HG02798 (cell line): Measurements from ENCODE around the gene UBA6.
"Not testable (repeated sequence)": the region's sequence is repeated elsewhere in the genome, so short reads cannot be mapped to it uniquely, and the experiment has no call there.

Experiments used
- ATAC-seq: cut with Tn5 transposase; IDR thresholded peaks from one replicate; pipeline ENCODE4 v1.9.1; 2021; ENCODE audit warnings: mild to moderate bottlenecking; ENCODE audit not compliant: unreplicated experiment, poor library complexity

The UBA6 gene

GRCh38 chr4:67680581-67681222 is 20.3 kb downstream of the UBA6 start:
- no peak for ATAC-seq

- ATAC-seq = no peak
Measured at GRCh38 chr4:67678612-67679011, 22.3 kb downstream of the UBA6 start.

DNA sequence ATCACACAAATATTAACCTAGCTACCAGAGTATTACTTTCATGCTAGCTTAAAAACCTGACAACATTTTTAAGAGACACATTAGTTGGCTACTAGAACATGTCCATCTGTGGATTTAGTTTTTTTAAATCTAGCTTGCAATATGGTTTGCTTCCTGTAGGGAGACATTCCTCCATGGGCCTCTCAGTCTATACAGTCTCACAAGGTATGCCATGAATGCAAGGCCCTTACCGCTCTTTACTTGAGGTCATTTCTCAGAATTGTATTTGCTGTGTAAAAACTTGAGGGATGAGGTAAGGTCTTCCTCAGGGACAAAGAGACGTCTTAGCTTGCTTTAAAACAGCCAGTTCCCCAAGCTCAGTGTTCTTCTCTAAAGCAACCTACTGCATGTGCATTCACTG is 26.9 kb downstream of the UBA6 start:
- no peak for ATAC-seq

DNA sequence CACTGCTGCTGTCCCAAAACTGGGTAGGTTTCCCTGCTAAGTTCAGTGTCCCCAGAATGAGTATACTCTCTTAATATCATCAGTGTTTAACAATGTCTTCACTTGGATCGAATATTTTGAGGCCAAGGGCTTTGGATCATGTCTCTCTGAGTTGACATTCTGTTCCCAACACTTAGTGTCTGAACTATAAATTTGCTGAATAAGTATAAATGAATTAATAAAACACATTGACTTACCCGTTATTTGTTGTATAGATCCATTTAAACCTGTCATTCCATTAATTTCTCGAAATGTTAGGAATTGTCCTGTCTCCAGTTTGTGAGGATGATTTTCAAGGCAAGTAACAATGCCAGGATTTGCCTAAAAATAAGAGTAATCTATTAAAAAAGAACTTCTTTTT is 32.6 kb downstream of the UBA6 start:
- no peak for ATAC-seq

DNA sequence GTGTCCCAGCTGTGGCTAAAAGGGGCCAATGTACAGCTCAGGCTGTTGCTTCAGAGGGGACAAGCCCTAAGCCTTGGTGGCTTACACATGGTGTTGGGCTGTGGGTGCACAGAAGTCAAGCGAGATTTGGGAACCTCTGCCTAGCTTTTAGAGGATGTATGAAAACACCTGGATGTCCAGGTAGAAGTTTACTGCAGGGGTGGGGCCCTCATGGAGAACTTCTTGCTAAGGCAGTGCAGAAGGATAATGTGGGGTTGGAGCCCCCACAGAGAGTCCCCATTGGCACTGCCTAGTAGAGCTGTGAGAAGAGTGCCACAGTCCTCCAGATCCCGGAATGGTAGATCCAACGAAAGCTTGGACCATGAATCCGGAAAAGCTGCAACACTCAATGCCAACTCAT is 40.5 kb downstream of the UBA6 start:
- no peak for ATAC-seq

DNA sequence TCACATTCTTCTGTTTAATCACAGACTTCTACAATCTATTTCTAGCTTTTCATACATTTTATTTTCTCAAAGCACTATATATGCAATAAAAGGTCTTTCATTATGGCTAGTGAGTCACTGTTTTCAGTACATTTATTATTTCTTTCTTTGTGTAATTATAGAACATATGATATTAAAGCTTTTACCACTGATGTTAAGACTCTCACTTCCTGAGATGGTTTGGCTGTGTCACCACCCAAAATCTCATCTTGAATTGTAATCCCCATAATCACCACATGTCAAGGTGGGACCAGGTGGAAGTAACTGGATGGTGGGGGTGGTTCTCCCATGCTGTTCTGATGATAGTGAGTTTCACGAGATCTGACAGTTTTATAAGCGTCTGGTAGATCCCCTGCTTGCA is 41.9 kb downstream of the UBA6 start:
- no peak for ATAC-seq

- ATAC-seq = no peak
Measured at GRCh38 chr4:67658302-67658701, 42.7 kb downstream of the UBA6 start.

- ATAC-seq = no peak
Measured at GRCh38 chr4:67651536-67651935, 49.4 kb downstream of the UBA6 start.

DNA sequence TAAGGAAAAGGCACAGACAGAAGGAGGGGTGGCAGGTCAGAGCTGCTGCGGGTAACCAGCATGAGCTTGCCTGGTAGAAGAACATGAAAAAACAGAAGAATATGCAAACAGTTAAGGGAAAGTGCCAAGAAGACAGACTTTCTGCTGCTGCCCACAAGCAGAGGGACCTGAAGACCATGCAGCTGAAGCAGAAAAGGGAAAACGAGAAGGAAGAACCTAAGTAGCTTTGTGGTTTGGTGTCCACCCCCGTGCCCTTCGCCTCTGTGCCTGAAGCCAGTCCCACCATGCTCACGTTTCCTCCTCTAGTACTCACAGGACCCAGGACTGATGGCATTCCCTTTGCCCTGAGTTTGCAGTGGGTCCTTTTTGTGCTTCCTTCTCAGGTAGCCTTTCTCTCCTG is 62.8 kb downstream of the UBA6 start:
- no peak for ATAC-seq

- ATAC-seq = not testable (repeated sequence)
Measured at GRCh38 chr4:67636978-67637377, 64.0 kb downstream of the UBA6 start.

- ATAC-seq = no peak
Measured at GRCh38 chr4:67635331-67635730, 65.6 kb downstream of the UBA6 start.

GRCh38 chr4:67634741-67635140 is 66.2 kb downstream of the UBA6 start:
- no peak for ATAC-seq

- ATAC-seq = no peak
Measured at GRCh38 chr4:67632492-67632891, 68.5 kb downstream of the UBA6 start.

- ATAC-seq = no peak
Measured at GRCh38 chr4:67624939-67625338, 76.0 kb downstream of the UBA6 start.

GRCh38 chr4:67616478-67616877 is 84.5 kb downstream of the UBA6 start:
- ATAC-seq = no peak

DNA sequence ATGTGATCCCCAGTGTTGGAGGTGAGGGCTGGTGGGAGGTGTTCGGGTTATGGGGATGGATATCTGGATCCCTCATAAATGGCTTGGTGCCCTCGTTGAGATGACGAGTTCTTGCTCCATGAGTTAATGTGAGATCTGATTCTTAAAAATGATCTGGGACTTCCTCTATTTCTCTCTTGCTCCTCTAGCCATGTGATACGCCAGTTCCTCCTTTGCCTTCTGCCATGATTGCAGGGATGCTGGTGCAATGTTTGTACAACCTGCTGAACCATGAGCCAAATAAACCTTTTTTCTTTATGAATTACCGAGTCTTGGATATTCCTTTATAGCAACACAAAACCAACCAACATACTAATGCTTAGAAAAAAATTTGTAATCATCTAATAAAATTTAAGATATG is 85.8 kb downstream of the UBA6 start:
- no peak for ATAC-seq

DNA sequence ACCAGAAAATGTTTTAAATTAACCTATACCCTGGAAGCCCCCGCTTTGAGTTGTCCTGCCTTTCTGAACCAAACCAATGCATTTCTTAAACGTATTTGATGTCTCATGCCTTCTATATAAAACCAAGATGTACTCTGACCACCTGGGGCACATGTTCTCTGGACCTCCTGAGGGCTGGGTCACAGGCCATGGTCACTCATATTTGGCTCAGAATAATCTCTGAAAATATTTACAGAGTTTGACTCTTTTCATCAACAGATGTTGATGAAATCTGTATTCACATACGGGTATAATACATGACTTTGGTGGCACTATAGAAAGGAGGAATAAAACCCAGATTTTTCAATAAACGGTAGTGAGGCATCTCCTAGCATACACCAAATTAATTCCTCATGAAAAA is 86.8 kb downstream of the UBA6 start:
- ATAC-seq = no peak

DNA sequence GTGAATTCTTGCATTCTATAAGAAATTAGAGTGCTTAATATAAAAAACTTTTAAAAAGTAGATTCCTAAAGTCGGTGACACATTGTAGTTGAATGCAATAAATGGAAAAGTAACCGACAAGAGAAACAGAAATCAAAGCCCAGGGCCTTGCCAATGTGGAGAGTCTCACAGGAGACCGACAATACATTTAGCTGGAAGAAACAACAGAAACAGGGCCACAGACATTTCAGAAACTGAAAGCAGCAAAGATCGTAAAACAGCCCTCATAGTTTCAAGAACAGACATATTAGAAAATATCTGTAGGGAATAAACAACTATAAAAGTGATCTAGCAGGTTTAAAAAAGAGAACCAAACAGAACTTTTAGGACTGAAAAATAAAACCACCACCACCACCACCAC is 92.9 kb downstream of the UBA6 start:
- ATAC-seq = no peak

DNA sequence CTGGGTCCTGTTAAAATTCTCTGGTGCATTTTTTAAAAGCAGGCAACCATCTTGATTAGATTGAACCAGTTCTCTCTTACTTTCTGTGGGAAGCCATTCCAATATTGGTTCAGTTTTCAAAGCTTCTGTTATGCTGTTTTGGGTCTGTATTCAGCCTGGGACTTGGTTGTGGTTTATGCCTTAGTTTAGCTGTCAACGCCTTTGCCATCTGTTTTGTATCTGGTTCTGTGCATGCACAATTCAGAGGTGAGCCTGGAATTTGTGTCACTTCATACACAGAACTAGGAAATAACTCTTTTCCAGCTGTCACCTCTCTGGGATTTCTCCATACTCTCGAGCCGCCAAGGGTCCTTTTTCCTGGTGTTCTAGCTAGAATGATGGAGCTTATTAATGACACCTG is 96.2 kb downstream of the UBA6 start:
- no peak for ATAC-seq

GRCh38 chr4:67604029-67604381 is 97.0 kb downstream of the UBA6 start:
- no peak for ATAC-seq

DNA sequence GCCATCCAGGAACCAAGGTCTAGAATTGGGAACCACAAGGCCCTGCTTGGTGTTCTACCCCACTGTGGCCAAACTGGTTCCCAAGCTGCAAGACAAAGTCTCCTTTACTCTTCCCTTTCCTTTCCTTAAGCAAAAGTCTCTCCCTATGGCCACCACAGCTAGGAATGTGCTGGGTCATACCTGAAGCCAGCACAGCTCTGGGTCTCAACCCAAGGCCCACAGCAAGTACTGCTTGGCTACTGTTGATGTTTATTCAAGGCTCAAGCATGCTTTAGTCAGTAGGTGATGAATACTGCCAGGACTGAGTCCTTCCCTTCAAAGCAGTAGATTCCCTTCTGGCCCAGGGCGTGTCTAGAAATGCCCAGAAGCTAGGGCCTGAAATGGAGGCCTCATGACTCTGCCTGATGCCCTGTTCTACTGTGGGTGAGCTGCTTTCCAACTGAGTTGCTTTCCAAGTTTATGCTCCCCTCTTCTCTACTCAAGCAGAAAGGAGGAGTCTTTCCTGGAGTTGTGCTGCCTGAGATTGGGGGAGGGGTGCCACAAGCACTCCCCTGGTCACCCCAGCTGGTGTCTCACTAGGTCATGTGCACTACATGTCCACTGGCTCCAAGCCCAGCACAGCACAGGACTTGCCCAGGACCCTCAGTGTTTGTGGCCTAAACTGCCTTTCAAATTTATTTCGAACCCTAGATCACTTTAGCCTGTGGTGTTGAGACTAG is 97.5 kb downstream of the UBA6 start:
- ATAC-seq = no peak

DNA sequence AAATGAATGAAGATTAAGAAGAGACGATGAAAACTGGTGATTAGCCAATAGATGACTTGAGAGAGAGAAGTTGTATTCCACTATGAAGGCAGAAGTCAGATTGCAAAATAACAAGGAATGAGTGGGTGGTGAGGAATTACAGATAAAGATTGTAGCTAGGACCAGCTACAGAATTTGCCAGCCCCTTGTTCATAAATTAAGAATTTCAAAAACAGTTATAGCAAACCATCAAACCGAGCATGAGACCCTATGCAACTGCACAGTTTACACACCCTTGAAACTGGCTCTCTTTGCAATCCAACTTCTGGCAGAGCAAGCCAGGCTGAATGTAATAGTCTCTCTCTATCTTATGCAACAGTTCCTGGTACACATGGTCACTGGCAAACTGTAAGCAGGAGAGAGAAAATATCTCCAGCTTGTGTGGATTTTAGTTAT is 107.2 kb downstream of the UBA6 start:
- ATAC-seq = no peak
